Measurements from ENCODE around the gene CNNM3. TPM values are rescaled to one million over a fixed set of nuclear protein-coding genes. Genes with fewer than 3 reads are reported as not detected.
A peak's percentile ranks its signal among the peaks of the same experiment; 100 is the strongest.

The CNNM3 gene
- total RNA-seq, 1 experiment from 2014 or later, result 34.0 TPM

DNA sequence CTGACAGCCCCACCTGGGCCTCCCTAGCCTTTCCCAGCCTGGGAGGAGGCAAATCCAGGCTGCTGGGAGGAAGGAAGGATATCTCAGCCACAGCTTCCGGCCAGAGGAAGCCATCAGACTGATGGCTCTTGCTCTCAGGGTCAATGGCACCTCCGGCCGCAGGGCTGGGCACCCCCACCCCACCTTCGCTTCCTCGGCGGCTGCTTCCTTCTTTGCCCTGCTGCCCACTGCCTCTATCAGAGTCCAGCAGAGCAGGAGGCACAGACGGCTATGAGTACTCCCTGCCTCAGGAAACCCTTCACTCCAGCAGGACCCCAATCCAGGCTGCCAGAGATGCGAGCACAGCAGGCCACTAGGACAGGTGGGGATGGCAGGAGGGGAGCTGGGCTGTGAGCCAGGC, 50.5 kb downstream of the CNNM3 start:
- H3K4me1 ChIP-seq (ENCODE audit: control insufficient read depth, insufficient read depth, low read length), result peaks cover 12% of the 10 kb centered on the region
- TF ChIP-seq, protein P1, sequence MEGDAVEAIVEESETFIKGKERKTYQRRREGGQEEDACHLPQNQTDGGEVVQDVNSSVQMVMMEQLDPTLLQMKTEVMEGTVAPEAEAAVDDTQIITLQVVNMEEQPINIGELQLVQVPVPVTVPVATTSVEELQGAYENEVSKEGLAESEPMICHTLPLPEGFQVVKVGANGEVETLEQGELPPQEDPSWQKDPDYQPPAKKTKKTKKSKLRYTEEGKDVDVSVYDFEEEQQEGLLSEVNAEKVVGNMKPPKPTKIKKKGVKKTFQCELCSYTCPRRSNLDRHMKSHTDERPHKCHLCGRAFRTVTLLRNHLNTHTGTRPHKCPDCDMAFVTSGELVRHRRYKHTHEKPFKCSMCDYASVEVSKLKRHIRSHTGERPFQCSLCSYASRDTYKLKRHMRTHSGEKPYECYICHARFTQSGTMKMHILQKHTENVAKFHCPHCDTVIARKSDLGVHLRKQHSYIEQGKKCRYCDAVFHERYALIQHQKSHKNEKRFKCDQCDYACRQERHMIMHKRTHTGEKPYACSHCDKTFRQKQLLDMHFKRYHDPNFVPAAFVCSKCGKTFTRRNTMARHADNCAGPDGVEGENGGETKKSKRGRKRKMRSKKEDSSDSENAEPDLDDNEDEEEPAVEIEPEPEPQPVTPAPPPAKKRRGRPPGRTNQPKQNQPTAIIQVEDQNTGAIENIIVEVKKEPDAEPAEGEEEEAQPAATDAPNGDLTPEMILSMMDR (IDR thresholded peaks at IDR 0.05), result no peak
- DNase-seq (ENCODE audit: low read depth, low spot score) (no peak), ATAC-seq (no peak)
- no peak overlapping the region for H3K27ac ChIP-seq (ENCODE audit: low read length)
- POLR2A ChIA-PET, result no interaction called here
- in situ Hi-C loops (cut with HindIII; ENCODE audit: low pct_unique_long_range_greater_than_20kb, low sequenced_read_pairs), result no loop called here
- no TSS peak for BruUV-seq (replicated peaks)
- H3K27me3 ChIP-seq (ENCODE audit: control insufficient read depth, insufficient read depth, low read length), result no peaks in the 10 kb centered on the region
- intact Hi-C loops (cut with micrococcal nuclease; ENCODE audit: unreplicated experiment), result no loop called here
- peaks cover 11% of the 10 kb centered on the region; the same call in 1 of the 2 replicates for H3K36me3 ChIP-seq (ENCODE audit: control insufficient read depth, insufficient read depth, low read length)
- H3K9me3 ChIP-seq (ENCODE audit: control insufficient read depth, insufficient read depth, low read depth, low read length), result no peaks in the 10 kb centered on the region
- CTCF ChIA-PET, result no interaction called here
- no peak overlapping the region for H3K4me3 ChIP-seq (ENCODE audit: low read depth in 2 of 2, low read length in 2 of 2)

DNA sequence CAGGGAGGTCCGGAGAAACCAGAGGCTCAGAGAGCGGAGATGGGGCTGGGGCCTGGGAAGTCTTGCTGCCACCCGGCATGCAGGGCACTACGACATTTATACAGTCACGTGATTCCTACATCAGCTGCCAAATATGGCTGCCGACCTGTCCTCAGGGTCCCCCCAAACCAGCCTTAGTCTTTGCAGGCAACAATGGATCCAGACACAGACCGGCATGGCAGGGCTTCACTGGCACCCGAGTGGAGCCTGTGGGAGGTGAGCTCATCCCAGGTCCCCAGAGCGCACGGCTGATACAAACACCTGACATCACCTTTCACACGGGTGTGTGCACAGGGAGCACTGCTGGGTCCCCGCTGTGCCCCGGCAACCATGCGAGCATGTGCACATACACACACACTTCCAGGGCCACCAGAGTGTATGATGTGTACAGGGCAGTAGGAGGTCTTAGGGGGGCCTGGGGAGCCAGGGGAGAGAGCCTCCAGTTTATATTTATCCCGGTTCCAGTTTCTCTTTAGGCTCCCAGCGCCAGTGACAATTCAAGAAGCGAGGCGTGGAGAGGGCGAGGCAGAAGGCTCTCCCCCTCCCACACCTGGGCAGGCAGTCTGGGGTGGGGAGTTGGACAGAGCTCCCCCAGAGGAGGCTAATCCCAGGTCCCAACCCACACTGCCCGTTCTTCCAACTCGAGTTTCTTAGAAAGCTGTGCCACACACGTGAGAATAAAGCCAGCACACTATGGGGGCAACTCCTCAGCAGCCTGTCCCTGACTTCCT, 51.1 kb downstream of the CNNM3 start:
- ChIA-PET POLR2A (no interaction called here), CTCF (no interaction called here)
- H3K4me3 ChIP-seq (ENCODE audit: low read depth in 2 of 2, low read length in 2 of 2), result peak overlapping the region; percentile 66 to 70
- peaks cover 11% of the 10 kb centered on the region; the same call in 1 of the 2 replicates for H3K36me3 ChIP-seq (ENCODE audit: control insufficient read depth, insufficient read depth, low read length)
- TF ChIP-seq SIN3A (IDR thresholded peaks at IDR 0.05; ENCODE audit: borderline replicate concordance, insufficient read depth, low read depth, low read length) (no peak), TCF7L2 (IDR thresholded peaks at IDR 0.05; ENCODE audit: low read depth, low read length) (no peak), POLR2AphosphoS5 (IDR thresholded peaks at IDR 0.05; ENCODE audit: low read depth, low read length) (no peak)
- TF ChIP-seq, protein P1 (IDR thresholded peaks at IDR 0.05), result no peak
- TF ChIP-seq, protein P2, sequence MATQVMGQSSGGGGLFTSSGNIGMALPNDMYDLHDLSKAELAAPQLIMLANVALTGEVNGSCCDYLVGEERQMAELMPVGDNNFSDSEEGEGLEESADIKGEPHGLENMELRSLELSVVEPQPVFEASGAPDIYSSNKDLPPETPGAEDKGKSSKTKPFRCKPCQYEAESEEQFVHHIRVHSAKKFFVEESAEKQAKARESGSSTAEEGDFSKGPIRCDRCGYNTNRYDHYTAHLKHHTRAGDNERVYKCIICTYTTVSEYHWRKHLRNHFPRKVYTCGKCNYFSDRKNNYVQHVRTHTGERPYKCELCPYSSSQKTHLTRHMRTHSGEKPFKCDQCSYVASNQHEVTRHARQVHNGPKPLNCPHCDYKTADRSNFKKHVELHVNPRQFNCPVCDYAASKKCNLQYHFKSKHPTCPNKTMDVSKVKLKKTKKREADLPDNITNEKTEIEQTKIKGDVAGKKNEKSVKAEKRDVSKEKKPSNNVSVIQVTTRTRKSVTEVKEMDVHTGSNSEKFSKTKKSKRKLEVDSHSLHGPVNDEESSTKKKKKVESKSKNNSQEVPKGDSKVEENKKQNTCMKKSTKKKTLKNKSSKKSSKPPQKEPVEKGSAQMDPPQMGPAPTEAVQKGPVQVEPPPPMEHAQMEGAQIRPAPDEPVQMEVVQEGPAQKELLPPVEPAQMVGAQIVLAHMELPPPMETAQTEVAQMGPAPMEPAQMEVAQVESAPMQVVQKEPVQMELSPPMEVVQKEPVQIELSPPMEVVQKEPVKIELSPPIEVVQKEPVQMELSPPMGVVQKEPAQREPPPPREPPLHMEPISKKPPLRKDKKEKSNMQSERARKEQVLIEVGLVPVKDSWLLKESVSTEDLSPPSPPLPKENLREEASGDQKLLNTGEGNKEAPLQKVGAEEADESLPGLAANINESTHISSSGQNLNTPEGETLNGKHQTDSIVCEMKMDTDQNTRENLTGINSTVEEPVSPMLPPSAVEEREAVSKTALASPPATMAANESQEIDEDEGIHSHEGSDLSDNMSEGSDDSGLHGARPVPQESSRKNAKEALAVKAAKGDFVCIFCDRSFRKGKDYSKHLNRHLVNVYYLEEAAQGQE (IDR thresholded peaks at IDR 0.05; ENCODE audit: insufficient read depth in 1 of 2, low read depth in 2 of 2, low read length in 1 of 2), result no peak
- no peaks in the 10 kb centered on the region for H3K9me3 ChIP-seq (ENCODE audit: control insufficient read depth, insufficient read depth, low read depth, low read length)
- ATAC-seq (no peak), DNase-seq (ENCODE audit: low read depth, low spot score) (no peak)
- no peaks in the 10 kb centered on the region for H3K27me3 ChIP-seq (ENCODE audit: control insufficient read depth, insufficient read depth, low read length)
- peaks cover 12% of the 10 kb centered on the region for H3K4me1 ChIP-seq (ENCODE audit: control insufficient read depth, insufficient read depth, low read length)
- BruUV-seq (replicated peaks), result TSS peak; percentile 69
- in situ Hi-C loops (cut with HindIII; ENCODE audit: low pct_unique_long_range_greater_than_20kb, low sequenced_read_pairs) (no loop called here), intact Hi-C loops (cut with micrococcal nuclease; ENCODE audit: unreplicated experiment) (no loop called here)
- H3K27ac ChIP-seq (ENCODE audit: low read length), result peak overlapping the region; percentile 92
